ENCODE measurements around the gene NBPF1. TPM values are rescaled to one million over a fixed set of nuclear protein-coding genes. Genes with fewer than 3 reads are reported as not detected.
"Not testable (repeated sequence)": the region's sequence is repeated elsewhere in the genome, so short reads cannot be mapped to it uniquely, and the experiment has no call there.

The NBPF1 gene
- polyA plus RNA-seq, 1 experiment = 28.3 TPM

GRCh38 chr1:16617114-16617631 lies 3.8 kb upstream of the NBPF1 start:
- DNase-seq (ENCODE audit: low read depth) = no peak
- CTCF ChIA-PET = interaction anchor here (0.9 to 6.5 kb wide), 7 partner anchors 7 to 92 kb away, joined by 3 to 92 read pairs (median 5); no protein-coding TSS in a partner anchor
- POLR2A ChIA-PET = interaction anchor here (1.0 kb wide), 1 partner anchor 334 kb away, joined by 3 read pairs; no protein-coding TSS in a partner anchor
- TF ChIP-seq CTCF (IDR thresholded peaks at IDR 0.05; ENCODE audit: insufficient read depth, low read depth, low read length) = no peak
- H3K27me3 ChIP-seq (ENCODE audit: control insufficient read depth, insufficient read depth, low read length) = no peaks in the 10 kb centered on the region
- H3K4me3 ChIP-seq (ENCODE audit: low read depth, low read length) = no peak overlapping the region
- H3K36me3 ChIP-seq (ENCODE audit: control insufficient read depth, insufficient read depth, low read length) = peaks cover 12% of the 10 kb centered on the region

- TF ChIP-seq CTCF (IDR thresholded peaks at IDR 0.05; ENCODE audit: insufficient read depth, low read depth, low read length) = no peak
- no peak overlapping the region for H3K4me3 ChIP-seq (ENCODE audit: low read depth, low read length)
- CTCF ChIA-PET = interaction anchor here (1.3 to 6.5 kb wide), 8 partner anchors 8 to 336 kb away, joined by 3 to 92 read pairs (median 4); no protein-coding TSS in a partner anchor
- no peak for DNase-seq (ENCODE audit: low read depth)
- H3K36me3 ChIP-seq (ENCODE audit: control insufficient read depth, insufficient read depth, low read length) = peaks cover 9% of the 10 kb centered on the region
- POLR2A ChIA-PET = interaction anchor here (0.6 kb wide), 1 partner anchor 9 kb away, joined by 12 read pairs; no protein-coding TSS in a partner anchor
- no peaks in the 10 kb centered on the region for H3K27me3 ChIP-seq (ENCODE audit: control insufficient read depth, insufficient read depth, low read length)
Measured at GRCh38 chr1:16615253-16616252, 2.2 kb upstream of the NBPF1 start.

- TF ChIP-seq CTCF (IDR thresholded peaks at IDR 0.05; ENCODE audit: insufficient read depth, low read depth, low read length) = no peak
- DNase-seq (ENCODE audit: low read depth) = no peak
- Histone ChIP-seq H3K27me3 (ENCODE audit: control insufficient read depth, insufficient read depth, low read length) (no peaks in the 10 kb centered on the region), H3K4me3 (ENCODE audit: low read depth, low read length) (no peak overlapping the region), H3K36me3 (ENCODE audit: control insufficient read depth, insufficient read depth, low read length) (peaks cover 7% of the 10 kb centered on the region)
- ChIA-PET CTCF (interaction anchor here (1.5 to 6.5 kb wide), 3 partner anchors 9 to 18 kb away, joined by 4 to 92 read pairs (median 11); no protein-coding TSS in a partner anchor), POLR2A (no interaction called here)
Measured at GRCh38 chr1:16614361-16615252, 1.2 kb upstream of the NBPF1 start.

GRCh38 chr1:16612332-16613172 lies 812 bp downstream of the NBPF1 start:
- Histone ChIP-seq H3K36me3 (ENCODE audit: control insufficient read depth, insufficient read depth, low read length) (peaks cover 9% of the 10 kb centered on the region), H3K27me3 (ENCODE audit: control insufficient read depth, insufficient read depth, low read length) (no peaks in the 10 kb centered on the region), H3K4me3 (ENCODE audit: low read depth, low read length) (peak overlapping the region; percentile 75)
- no peak for TF ChIP-seq CTCF (IDR thresholded peaks at IDR 0.05; ENCODE audit: insufficient read depth, low read depth, low read length)
- ChIA-PET POLR2A (interaction anchor here (0.6 to 0.7 kb wide), 2 partner anchors 8 to 1648 kb away, joined by 6 to 14 read pairs; no protein-coding TSS in a partner anchor), CTCF (interaction anchor here (0.6 to 6.5 kb wide), 16 partner anchors 10 to 339 kb away, joined by 3 to 92 read pairs (median 3); no protein-coding TSS in a partner anchor)
- peak; percentile 62 for DNase-seq (ENCODE audit: low read depth)

- H3K4me3 ChIP-seq (ENCODE audit: low read depth, low read length) = peak overlapping the region; percentile 75
- ChIA-PET POLR2A (interaction anchor here (0.7 kb wide), 1 partner anchor 9 kb away, joined by 6 read pairs; no protein-coding TSS in a partner anchor), CTCF (interaction anchor here (0.6 to 6.5 kb wide), 13 partner anchors 9 to 340 kb away, joined by 3 to 92 read pairs (median 4); no protein-coding TSS in a partner anchor)
- not testable (repeated sequence) for H3K27me3 ChIP-seq (ENCODE audit: control insufficient read depth, insufficient read depth, low read length); DNase-seq (ENCODE audit: low read depth)
- H3K36me3 ChIP-seq (ENCODE audit: control insufficient read depth, insufficient read depth, low read length) = peaks cover 11% of the 10 kb centered on the region
Measured at GRCh38 chr1:16611981-16612331, 1.4 kb downstream of the NBPF1 start.

- POLR2A ChIA-PET; H3K4me3 ChIP-seq (ENCODE audit: low read depth, low read length); DNase-seq (ENCODE audit: low read depth); H3K27me3 ChIP-seq (ENCODE audit: control insufficient read depth, insufficient read depth, low read length): not testable (repeated sequence)
- CTCF ChIA-PET = interaction anchor here (1.1 to 6.5 kb wide), 4 partner anchors 8 to 341 kb away, joined by 3 to 92 read pairs (median 9); no protein-coding TSS in a partner anchor
- peaks cover 13% of the 10 kb centered on the region for H3K36me3 ChIP-seq (ENCODE audit: control insufficient read depth, insufficient read depth, low read length)
Measured at GRCh38 chr1:16611164-16611563, 2.2 kb downstream of the NBPF1 start.

- DNase-seq (ENCODE audit: low read depth); H3K4me3 ChIP-seq (ENCODE audit: low read depth, low read length); POLR2A ChIA-PET; H3K27me3 ChIP-seq (ENCODE audit: control insufficient read depth, insufficient read depth, low read length): not testable (repeated sequence)
- CTCF ChIA-PET = interaction anchor here (1.0 to 3.3 kb wide), 3 partner anchors 10 to 34 kb away, joined by 3 to 37 read pairs (median 8); no protein-coding TSS in a partner anchor
- H3K36me3 ChIP-seq (ENCODE audit: control insufficient read depth, insufficient read depth, low read length) = peaks cover 14% of the 10 kb centered on the region
Measured at GRCh38 chr1:16610553-16610952, 2.8 kb downstream of the NBPF1 start.

Data from BJ (cell line).